DOHH2 (cell line): Measurements from ENCODE around the gene BAHD1.

Experiments
- CTCF ChIP-seq: fragments of 200-600 bp; sonication (generic); IDR thresholded peaks from one replicate; pipeline ENCODE4 v1.5.1; 2014; ENCODE audit warnings: antibody characterized with exemption, mild to moderate bottlenecking, low read depth, low read length; ENCODE audit not compliant: poor library complexity, severe bottlenecking
- EZH2phosphoT487 ChIP-seq: fragments of 200-600 bp; sonication (generic); IDR thresholded peaks from 2 replicates; pipeline ENCODE4 v1.6.1; 2017; ENCODE audit warnings: borderline replicate concordance, mild to moderate bottlenecking, antibody characterized with exemption, low read length, moderate library complexity, mixed read lengths

DNA sequence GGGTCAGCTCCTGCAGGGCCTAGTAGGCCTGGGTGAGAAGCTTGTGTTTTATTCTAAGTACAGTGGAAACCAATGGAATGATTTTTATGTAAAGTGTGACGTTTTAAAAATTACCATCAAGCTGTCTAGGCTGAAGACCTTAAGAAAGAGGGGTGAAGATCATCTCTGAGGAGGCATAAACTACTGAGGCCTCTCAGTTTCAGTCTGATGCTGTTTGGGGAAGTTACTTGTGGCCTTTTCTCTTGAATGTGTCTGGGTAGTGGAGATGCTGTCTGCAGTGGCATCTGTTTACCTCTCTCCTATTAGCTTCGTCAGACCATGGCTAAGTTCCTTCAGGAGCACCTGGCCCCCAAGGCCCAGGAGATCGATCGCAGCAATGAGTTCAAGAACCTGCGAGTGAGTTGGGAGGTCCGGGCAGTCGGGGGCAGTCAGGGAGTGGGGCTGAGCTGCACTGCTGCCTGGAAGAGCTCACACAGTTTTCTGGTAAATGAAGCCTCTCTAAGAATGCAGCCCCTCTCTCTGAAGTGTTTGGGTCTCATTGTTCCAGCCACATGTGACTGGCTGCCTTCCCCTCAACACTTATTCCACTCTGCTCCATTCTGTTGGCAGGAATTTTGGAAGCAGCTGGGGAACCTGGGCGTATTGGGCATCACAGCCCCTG lies 33.3 kb upstream of the BAHD1 start:
- no peak for TF ChIP-seq CTCF
- no peak for TF ChIP-seq EZH2phosphoT487
